IMR-90 (cell line): ENCODE results near the gene FAIM. TPM values are rescaled to one million over a fixed set of nuclear protein-coding genes. Genes with fewer than 3 reads are reported as not detected.

ENCODE experiments used
- ATAC-seq: fragments of 200-7000 bp; cut with Tn5 transposase; 2 replicates; pipeline ENCODE4 v1.9.1; 2020; ENCODE audit warnings: low read depth, mild to moderate bottlenecking, moderate library complexity
- BruUV-seq: library from RNA; stranded (reverse); fragments of 400-500 nt; replicated peaks from 2 replicates; lab custom pipeline; 2021; lab: Mats Ljungman, UMichigan
- CTCF ChIA-PET: fragments of 300-600 bp; formaldehyde crosslinking; extraction: SDS; loops from one replicate; lab custom pipeline; 2021; ENCODE audit warnings: antibody characterized with exemption; lab: Yijun Ruan, JAX
- POLR2A ChIA-PET: fragments of 300-600 bp; sonication (Branson Sonifier 250); formaldehyde crosslinking; loops from one replicate; lab custom pipeline; 2022; ENCODE audit warnings: antibody characterized with exemption; ENCODE audit not compliant: unreplicated experiment; lab: Charles Lee
- DNase-seq: peaks from one replicate; pipeline ENCODE4 v3.0.0; 2013
- H2AFZ ChIP-seq: replicated peaks from 2 replicates; pipeline ENCODE3; 2013; ENCODE audit warnings: low read length, mild to moderate bottlenecking; ENCODE audit not compliant: poor library complexity
- H2AK5ac ChIP-seq: 2 replicates; pipeline ENCODE4 v1.6.1; 2013; ENCODE audit warnings: low read depth, low read length, inconsistent platforms
- H2AK9ac ChIP-seq: replicated peaks from 2 replicates; pipeline ENCODE3; 2013; ENCODE audit warnings: mild to moderate bottlenecking, low read depth, low read length, moderate library complexity; ENCODE audit not compliant: poor library complexity
- H2BK120ac ChIP-seq: 2 replicates; pipeline ENCODE4 v1.6.1; 2013; ENCODE audit warnings: low read depth, low read length, inconsistent platforms
- H2BK15ac ChIP-seq: 3 replicates; pipeline ENCODE4 v1.6.1; 2013; ENCODE audit warnings: low read depth, low read length, inconsistent platforms
- H2BK20ac ChIP-seq: 2 replicates; pipeline ENCODE4 v1.6.1; 2013; ENCODE audit warnings: low read depth, mild to moderate bottlenecking, inconsistent platforms, low read length, moderate library complexity
- H2BK5ac ChIP-seq: 2 replicates; pipeline ENCODE4 v1.6.1; 2013; ENCODE audit warnings: mild to moderate bottlenecking, low read depth, low read length, inconsistent platforms; ENCODE audit not compliant: poor library complexity, severe bottlenecking
- H3K14ac ChIP-seq: replicated peaks from 2 replicates; pipeline ENCODE4 v1.6.1; 2013; ENCODE audit warnings: low read depth, low read length, inconsistent platforms
- H3K18ac ChIP-seq: 2 replicates; pipeline ENCODE4 v1.6.1; 2013; ENCODE audit warnings: low read depth, low read length, control low read depth
- H3K23ac ChIP-seq: 2 replicates; pipeline ENCODE4 v1.6.1; 2013; ENCODE audit warnings: low read depth, low read length, inconsistent platforms
- H3K27ac ChIP-seq: 2 replicates; pipeline ENCODE4 v1.5.1; 2013; ENCODE audit warnings: mild to moderate bottlenecking, control low read depth, low read length; ENCODE audit not compliant: insufficient read depth
- H3K27me3 ChIP-seq: 2 replicates; pipeline ENCODE4 v1.6.1; 2013; ENCODE audit warnings: low read length; ENCODE audit not compliant: control insufficient read depth, insufficient read depth
- H3K36me3 ChIP-seq: 2 replicates; pipeline ENCODE4 v1.6.1; 2013; ENCODE audit warnings: low read length, mixed read lengths; ENCODE audit not compliant: control insufficient read depth, insufficient read depth
- H3K4ac ChIP-seq: 2 replicates; pipeline ENCODE4 v1.6.1; 2013; ENCODE audit warnings: low read depth, low read length, inconsistent platforms
- H3K4me1 ChIP-seq: 2 replicates; pipeline ENCODE4 v1.6.1; 2013; ENCODE audit warnings: low read length, mixed read lengths; ENCODE audit not compliant: control insufficient read depth, insufficient read depth
- H3K4me2 ChIP-seq: 2 replicates; pipeline ENCODE4 v1.6.1; 2013; ENCODE audit warnings: low read depth, mild to moderate bottlenecking, control low read depth, low read length, moderate library complexity
- H3K4me3 ChIP-seq: 2 replicates; pipeline ENCODE4 v1.5.1; 2013; ENCODE audit warnings: low read depth, mild to moderate bottlenecking, control low read depth, low read length, moderate library complexity; ENCODE audit not compliant: insufficient read depth
- H3K56ac ChIP-seq: 2 replicates; pipeline ENCODE4 v1.6.1; 2013; ENCODE audit warnings: low read length, inconsistent platforms; ENCODE audit not compliant: insufficient read depth; ENCODE audit errors: extremely low read depth
- H3K79me1 ChIP-seq, 2 experiments: 2 replicates each; pipeline ENCODE4 v1.6.1; 2013; ENCODE audit warnings: low read length in 2 of 2, inconsistent platforms in 1 of 2, low read depth in 1 of 2
- H3K9ac ChIP-seq: 2 replicates; pipeline ENCODE4 v1.6.1; 2013; ENCODE audit warnings: low read depth, low read length, control low read depth
- H3K9me1 ChIP-seq: 2 replicates; pipeline ENCODE4 v1.6.1; 2013; ENCODE audit warnings: low read length, inconsistent platforms; ENCODE audit not compliant: insufficient read depth
- H3K9me3 ChIP-seq: 2 replicates; pipeline ENCODE4 v1.6.1; 2013; ENCODE audit warnings: low read length; ENCODE audit not compliant: control insufficient read depth, insufficient read depth
- H4K20me1 ChIP-seq: 2 replicates; pipeline ENCODE4 v1.6.1; 2013; ENCODE audit warnings: low read length, inconsistent platforms; ENCODE audit not compliant: insufficient read depth
- H4K5ac ChIP-seq: 2 replicates; pipeline ENCODE4 v1.6.1; 2013; ENCODE audit warnings: mild to moderate bottlenecking, low read depth, low read length, control low read depth
- H4K8ac ChIP-seq, 2 experiments: 2 replicates each; pipeline ENCODE4 v1.6.1; 2013; ENCODE audit warnings: low read depth in 2 of 2, low read length in 2 of 2, control low read depth in 1 of 2, inconsistent platforms in 1 of 2
- H4K91ac ChIP-seq: 2 replicates; pipeline ENCODE4 v1.6.1; 2013; ENCODE audit warnings: low read depth, low read length, inconsistent platforms; ENCODE audit not compliant: insufficient read depth
- CEBPB ChIP-seq: IDR thresholded peaks from 2 replicates; pipeline ENCODE4 v1.6.1; 2012; ENCODE audit warnings: low read depth, low read length, improper control_type of control experiment
- CTCF ChIP-seq: conservative IDR thresholded peaks from 2 replicates; pipeline ENCODE4 v1.5.1; 2012; ENCODE audit warnings: mild to moderate bottlenecking, low read depth, low read length, improper control_type of control experiment
- ELK1 ChIP-seq: fragments of 150-350 bp; IDR thresholded peaks from 2 replicates; pipeline ENCODE4 v1.6.1; 2016; ENCODE audit warnings: low read depth, mild to moderate bottlenecking, low read length, moderate library complexity, borderline replicate concordance
- MAZ ChIP-seq: IDR thresholded peaks from 2 replicates; pipeline ENCODE4 v1.6.1; 2012; ENCODE audit warnings: low read depth, mild to moderate bottlenecking, low read length, improper control_type of control experiment, moderate library complexity, borderline replicate concordance
- MXI1 ChIP-seq: IDR thresholded peaks from 2 replicates; pipeline ENCODE4 v1.6.1; 2012; ENCODE audit warnings: low read depth, mild to moderate bottlenecking, low read length, moderate library complexity, borderline replicate concordance
- USF2 ChIP-seq: fragments of 150-350 bp; IDR thresholded peaks from 2 replicates; pipeline ENCODE4 v1.6.1; 2017; ENCODE audit warnings: mild to moderate bottlenecking, antibody characterized with exemption, low read length, low read depth
- dilution Hi-C: fragments of 300-500 bp; cut with HindIII; formaldehyde crosslinking; loops from one replicate; pipeline ENCODE4 v1.14.3; 2018; ENCODE audit warnings: low sequenced_read_pairs; ENCODE audit not compliant: unreplicated experiment
- in situ Hi-C: fragments of 300-500 bp; cut with MboI; formaldehyde crosslinking; loops from 3 replicates; pipeline ENCODE4 v1.14.3; 2019; ENCODE audit warnings: low sequenced_read_pairs, inconsistent platforms, mixed read lengths
- intact Hi-C: fragments of 100-400 bp; cut with micrococcal nuclease; formaldehyde crosslinking; loops from 2 replicates; pipeline ENCODE4 v1.10.0; 2022
- polyA plus RNA-seq, 3 experiments: library from polyadenylated mRNA; depleted of rRNA; stranded (reverse); fragments of >200 nt; gene quantifications; 2 replicates each; pipeline ENCODE4 v1.2.3, GENCODE V29; 2012; ENCODE audit warnings: low replicate concordance in 1 of 3
- total RNA-seq: library from RNA; depleted of rRNA; stranded (reverse); fragments of >200 nt; gene quantifications from 2 replicates; pipeline ENCODE4 v1.2.3, GENCODE V29; 2012

The FAIM gene
- total and polyA plus RNA-seq, 2 of the 4 experiments (the other 2 are of a cell fraction): 2.5 to 3.4 TPM

- no peaks in the 10 kb centered on the region for H3K4me1 ChIP-seq
- H3K9me1 ChIP-seq: no peaks in the 10 kb centered on the region
- intact Hi-C loops (no loop called here), dilution Hi-C loops (no loop called here), in situ Hi-C loops (no loop called here)
- H3K23ac ChIP-seq: no peak overlapping the region
- no peak for TF ChIP-seq ELK1
- TF ChIP-seq MAZ: no peak
- TF ChIP-seq CEBPB: no peak
- TF ChIP-seq MXI1: no peak
- TF ChIP-seq USF2: no peak
- TF ChIP-seq CTCF: no peak
- no peak overlapping the region for H3K4me2 ChIP-seq
- H4K91ac ChIP-seq: no peak overlapping the region
- POLR2A ChIA-PET: no interaction called here
- no peak overlapping the region for H2AFZ ChIP-seq
- no peak overlapping the region for H3K14ac ChIP-seq
- no peak overlapping the region for H3K27ac ChIP-seq
- H3K27me3 ChIP-seq: no peaks in the 10 kb centered on the region
- no peak overlapping the region for H3K9ac ChIP-seq
- H4K8ac ChIP-seq: no peak overlapping the region
- H4K5ac ChIP-seq: no peak overlapping the region
- peaks cover 13% of the 10 kb centered on the region; the same call in 1 of the 2 replicates for H3K36me3 ChIP-seq
- H3K9me3 ChIP-seq: peaks cover 15% of the 10 kb centered on the region
- CTCF ChIA-PET: no interaction called here
- no peak overlapping the region for H2AK5ac ChIP-seq
- no peak overlapping the region for H3K4me3 ChIP-seq
- H3K4ac ChIP-seq: no peak overlapping the region
- no peaks in the 10 kb centered on the region for H3K79me1 ChIP-seq
- H4K20me1 ChIP-seq: no peaks in the 10 kb centered on the region
- no peak overlapping the region for H2BK20ac ChIP-seq
- ATAC-seq (no peak), DNase-seq (no peak)
- H3K56ac ChIP-seq: no peak overlapping the region
- BruUV-seq: no TSS peak
- no peak overlapping the region for H2BK5ac ChIP-seq
- H2BK15ac ChIP-seq: no peak overlapping the region
- no peak overlapping the region for H3K18ac ChIP-seq
- H2AK9ac ChIP-seq: no peak overlapping the region
- H2BK120ac ChIP-seq: no peak overlapping the region
These were observed 37.9 kb downstream of the FAIM start for GRCh38 chr3:138646513-138646912.
